Measurements from ENCODE around the gene TEX261. TPM values are rescaled to one million over a fixed set of nuclear protein-coding genes. Genes with fewer than 3 reads are reported as not detected.

Gene TEX261
- total RNA-seq, 6 donors from 2014 or later, result 10.9 to 68.3 (median 33.8) TPM

DNA sequence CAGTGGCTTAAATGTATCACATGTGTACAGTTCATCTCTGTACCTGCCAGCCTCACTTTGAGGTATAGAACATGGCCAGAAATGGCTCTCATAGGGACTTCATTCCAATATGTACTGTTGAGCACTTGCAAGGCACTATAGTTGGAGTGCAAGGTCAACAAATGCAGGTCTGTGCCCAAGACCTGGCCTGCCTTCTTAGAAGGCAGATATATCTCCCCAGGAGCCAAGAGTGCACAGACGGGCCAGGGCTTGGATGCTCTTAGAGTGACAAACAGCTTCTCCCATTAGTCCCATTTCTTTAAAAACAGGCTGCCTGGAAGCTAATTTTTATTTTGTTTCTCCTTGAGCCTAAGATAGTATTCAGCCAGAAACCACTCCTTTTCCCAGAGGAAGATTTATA, 7.3 kb downstream of the TEX261 start:
- H3K4me3 ChIP-seq, result no peak overlapping the region
- ATAC-seq (ENCODE audit: low FRiP score in 2 of 2), result no peak
- H3K36me3 ChIP-seq, result peaks cover 3 to 69% (median 58%) of the 10 kb centered on the region in 4 donors
- 79 to 88% methylated on average over 1 of the region's 1 CpG for WGBS, 2 donors
- peaks cover 0 to 22% (median 5%) of the 10 kb centered on the region in 4 donors for H3K4me1 ChIP-seq
- H3K27me3 ChIP-seq, result no peaks in the 10 kb centered on the region
- DNase-seq, result no peak
- TF ChIP-seq, protein P1, sequence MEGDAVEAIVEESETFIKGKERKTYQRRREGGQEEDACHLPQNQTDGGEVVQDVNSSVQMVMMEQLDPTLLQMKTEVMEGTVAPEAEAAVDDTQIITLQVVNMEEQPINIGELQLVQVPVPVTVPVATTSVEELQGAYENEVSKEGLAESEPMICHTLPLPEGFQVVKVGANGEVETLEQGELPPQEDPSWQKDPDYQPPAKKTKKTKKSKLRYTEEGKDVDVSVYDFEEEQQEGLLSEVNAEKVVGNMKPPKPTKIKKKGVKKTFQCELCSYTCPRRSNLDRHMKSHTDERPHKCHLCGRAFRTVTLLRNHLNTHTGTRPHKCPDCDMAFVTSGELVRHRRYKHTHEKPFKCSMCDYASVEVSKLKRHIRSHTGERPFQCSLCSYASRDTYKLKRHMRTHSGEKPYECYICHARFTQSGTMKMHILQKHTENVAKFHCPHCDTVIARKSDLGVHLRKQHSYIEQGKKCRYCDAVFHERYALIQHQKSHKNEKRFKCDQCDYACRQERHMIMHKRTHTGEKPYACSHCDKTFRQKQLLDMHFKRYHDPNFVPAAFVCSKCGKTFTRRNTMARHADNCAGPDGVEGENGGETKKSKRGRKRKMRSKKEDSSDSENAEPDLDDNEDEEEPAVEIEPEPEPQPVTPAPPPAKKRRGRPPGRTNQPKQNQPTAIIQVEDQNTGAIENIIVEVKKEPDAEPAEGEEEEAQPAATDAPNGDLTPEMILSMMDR (IDR thresholded peaks at IDR 0.05), result no peak
- TF ChIP-seq EP300 (IDR thresholded peaks at IDR 0.05) (no peak), POLR2A (IDR thresholded peaks at IDR 0.05) (no peak), POLR2AphosphoS5 (IDR thresholded peaks at IDR 0.05) (no peak)
- H3K27ac ChIP-seq, result no peak overlapping the region
- H3K9me3 ChIP-seq, result no peaks in the 10 kb centered on the region

DNA sequence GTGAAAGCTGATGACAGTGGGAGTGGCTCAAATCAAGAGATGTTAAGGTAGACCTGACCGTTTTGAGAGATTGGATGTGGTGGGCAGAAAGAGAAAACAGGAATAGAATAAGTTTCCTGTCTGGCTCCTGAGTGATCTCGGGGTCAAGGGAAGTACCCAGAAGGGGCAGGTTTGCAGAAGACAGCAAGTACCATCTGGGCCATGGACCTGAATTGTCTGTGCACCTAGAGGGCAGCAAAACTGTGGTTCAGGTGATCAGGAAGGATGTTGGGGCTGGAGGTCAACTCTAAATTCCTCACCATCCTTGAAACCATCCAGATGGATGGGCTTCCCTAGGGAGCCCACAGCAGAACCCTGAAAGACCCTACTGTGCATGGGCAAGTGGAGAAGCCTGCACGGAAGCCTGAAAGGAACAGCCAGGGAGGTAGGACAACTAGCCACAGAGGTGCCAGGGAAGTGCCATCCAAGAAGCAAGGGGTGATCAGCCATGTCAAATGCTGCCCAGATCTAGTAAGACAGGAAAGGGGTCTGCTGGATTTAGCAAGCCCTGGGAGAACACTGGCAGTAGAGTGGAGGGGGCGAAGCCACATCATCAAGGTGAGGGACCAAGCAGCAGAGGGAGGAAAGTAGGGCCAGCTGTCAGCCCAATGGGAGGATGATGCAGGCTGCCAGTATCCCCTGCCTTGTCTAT, 8.0 kb downstream of the TEX261 start:
- no peak for DNase-seq
- Histone ChIP-seq H3K4me3 (no peak overlapping the region), H3K36me3 (peaks cover 3 to 65% (median 55%) of the 10 kb centered on the region in 4 donors), H3K27ac (no peak overlapping the region), H3K27me3 (no peaks in the 10 kb centered on the region), H3K9me3 (no peaks in the 10 kb centered on the region), H3K4me1 (peaks cover 0 to 14% (median 3%) of the 10 kb centered on the region in 4 donors)
- ATAC-seq (ENCODE audit: low FRiP score in 2 of 2), result no peak
- 78 to 85% methylated on average over 4 of the region's 4 CpGs for WGBS, 2 donors
- TF ChIP-seq EP300 (IDR thresholded peaks at IDR 0.05), result no peak
- TF ChIP-seq, protein P1 (IDR thresholded peaks at IDR 0.05), result no peak
- no peak for TF ChIP-seq POLR2A (IDR thresholded peaks at IDR 0.05)
- no peak for TF ChIP-seq POLR2AphosphoS5 (IDR thresholded peaks at IDR 0.05)

DNA sequence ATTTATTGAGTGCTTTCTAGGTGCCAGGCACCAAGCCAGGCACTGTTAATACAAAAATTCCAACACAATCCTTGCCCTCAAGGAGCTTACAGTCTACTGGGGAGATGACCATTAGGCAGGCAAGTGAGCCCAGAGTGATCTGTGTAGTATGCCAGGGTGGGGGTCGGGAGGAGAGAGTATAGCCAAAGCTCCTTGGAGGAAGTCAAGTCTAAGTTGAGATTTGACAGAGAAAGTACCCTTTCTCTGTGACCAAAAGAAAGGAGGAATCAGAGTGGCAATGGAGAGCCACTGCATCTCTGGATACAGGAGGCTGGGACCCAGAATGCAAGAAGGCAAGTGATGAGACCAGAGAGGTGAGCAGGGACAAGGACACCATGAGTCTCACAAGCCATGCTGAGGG, 8.7 kb downstream of the TEX261 start:
- no peak for TF ChIP-seq EP300 (IDR thresholded peaks at IDR 0.05)
- TF ChIP-seq, protein P1 (IDR thresholded peaks at IDR 0.05), result no peak
- no peak for TF ChIP-seq POLR2A (IDR thresholded peaks at IDR 0.05)
- no peak for TF ChIP-seq POLR2AphosphoS5 (IDR thresholded peaks at IDR 0.05)
- Histone ChIP-seq H3K36me3 (peaks cover 3 to 58% (median 51%) of the 10 kb centered on the region in 4 donors), H3K27me3 (no peaks in the 10 kb centered on the region), H3K4me1 (peaks cover 0 to 12% (median 3%) of the 10 kb centered on the region in 4 donors), H3K9me3 (no peaks in the 10 kb centered on the region), H3K4me3 (no peak overlapping the region), H3K27ac (no peak overlapping the region)
- ATAC-seq (ENCODE audit: low FRiP score in 2 of 2) (no peak), DNase-seq (no peak)
- 91 to 100% methylated on average over 1 of the region's 1 CpG for WGBS, 2 donors

DNA sequence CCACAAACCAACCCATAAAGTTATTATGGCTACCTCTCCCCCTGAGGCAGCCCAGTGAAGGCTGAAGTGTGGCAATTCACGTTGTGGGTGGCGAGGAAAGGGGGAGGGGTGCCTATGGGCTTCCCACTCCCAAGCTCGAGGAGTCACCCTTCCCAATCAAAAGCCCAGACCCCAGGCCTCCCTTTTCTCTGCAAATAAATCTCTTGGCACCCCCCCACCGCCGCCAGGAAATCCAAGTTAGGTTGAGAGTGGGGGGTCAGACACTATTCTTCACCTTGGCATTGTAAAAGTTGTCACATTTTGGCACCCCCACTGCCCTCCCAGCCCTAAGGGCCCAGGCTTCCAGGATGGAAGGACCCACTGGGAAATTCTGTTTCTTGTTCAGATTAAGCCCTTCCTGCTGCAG, 9.4 kb downstream of the TEX261 start:
- 83 to 89% methylated on average over 3 to 5 of the region's 5 CpGs for WGBS, 2 donors
- Histone ChIP-seq H3K4me3 (no peak overlapping the region), H3K4me1 (peaks cover 0 to 12% (median 3%) of the 10 kb centered on the region in 4 donors), H3K27me3 (no peaks in the 10 kb centered on the region), H3K27ac (no peak overlapping the region), H3K36me3 (peaks cover 3 to 51% (median 47%) of the 10 kb centered on the region in 4 donors), H3K9me3 (no peaks in the 10 kb centered on the region)
- no peak for TF ChIP-seq EP300 (IDR thresholded peaks at IDR 0.05)
- no peak for TF ChIP-seq POLR2A (IDR thresholded peaks at IDR 0.05)
- TF ChIP-seq POLR2AphosphoS5 (IDR thresholded peaks at IDR 0.05), result no peak
- TF ChIP-seq, protein P1 (IDR thresholded peaks at IDR 0.05), result no peak
- DNase-seq (no peak), ATAC-seq (ENCODE audit: low FRiP score in 2 of 2) (no peak)
